Endothelial cell of umbilical vein (primary cell): ENCODE data around the gene SPG7. TPM values are rescaled to one million over a fixed set of nuclear protein-coding genes. Genes with fewer than 3 reads are reported as not detected.

ENCODE experiments used
- BruUV-seq: library from RNA; stranded (reverse); fragments of 400-500 nt; replicated peaks from 2 replicates; lab custom pipeline; 2021; lab: Mats Ljungman, UMichigan
- CTCF ChIA-PET: fragments of 300-600, 350-600 bp; sonication (Branson Sonifier 250); formaldehyde crosslinking; loops from one replicate; lab custom pipeline; 2021; ENCODE audit warnings: antibody characterized with exemption, inconsistent platforms; lab: Charles Lee
- POLR2A ChIA-PET: fragments of 300-600, 350-600 bp; sonication (Branson Sonifier 250); formaldehyde crosslinking; loops from one replicate; lab custom pipeline; 2021; ENCODE audit warnings: antibody characterized with exemption, inconsistent platforms; lab: Charles Lee
- DNase-seq: peaks from one replicate; pipeline ENCODE4 v3.0.0-alpha.2; 2011; ENCODE audit warnings: low read depth, low spot score
- FAIRE-seq: peaks from 2 replicates; lab custom pipeline; 2011; peaks lifted over from hg19 to GRCh38; lab: Jason Lieb, UNC
- H2AFZ ChIP-seq: 2 replicates; pipeline ENCODE4 v1.6.0; 2012; ENCODE audit warnings: low read depth, low read length, control low read depth, inconsistent platforms
- H3K27ac ChIP-seq: 2 replicates; pipeline ENCODE4 v1.5.1; 2011; ENCODE audit warnings: low read depth, mild to moderate bottlenecking, control low read depth, low read length, moderate library complexity; ENCODE audit not compliant: insufficient read depth
- H3K27me3 ChIP-seq, 2 experiments: 2 replicates each; pipeline versions ENCODE4 v1.6.0 to v1.6.1; 2011; ENCODE audit warnings: low read length in 2 of 2, mixed read lengths in 1 of 2; ENCODE audit not compliant: control insufficient read depth in 2 of 2, insufficient read depth in 2 of 2
- H3K36me3 ChIP-seq, 2 experiments: 2 replicates in 1 of 2; 3 replicates in 1 of 2; pipeline ENCODE4 v1.5.1; 2011; ENCODE audit warnings: low read length in 2 of 2, mild to moderate bottlenecking in 1 of 2, moderate library complexity in 1 of 2; ENCODE audit not compliant: control insufficient read depth in 2 of 2, insufficient read depth in 2 of 2; ENCODE audit errors: extremely low read depth in 1 of 2
- H3K4me1 ChIP-seq: 3 replicates; pipeline ENCODE4 v1.5.1; 2011; ENCODE audit warnings: mild to moderate bottlenecking, low read length; ENCODE audit not compliant: control insufficient read depth, insufficient read depth; ENCODE audit errors: extremely low read depth
- H3K4me2 ChIP-seq: 2 replicates; pipeline ENCODE4 v1.6.1; 2011; ENCODE audit warnings: low read length, control low read depth, mixed read lengths; ENCODE audit not compliant: insufficient read depth
- H3K4me3 ChIP-seq, 3 experiments: fragments of 200-600 bp in 1 of 3; sonication (generic), shearing (Covaris generic) in 1 of 3; replicated peaks in 1 of 3; 2 replicates each; pipeline ENCODE4 v1.5.1; 2011 to 2016; ENCODE audit warnings: control low read depth in 3 of 3, low read length in 3 of 3, mild to moderate bottlenecking in 2 of 3, inconsistent platforms in 1 of 3, low read depth in 1 of 3, moderate library complexity in 1 of 3; ENCODE audit not compliant: insufficient read depth in 1 of 3
- H3K79me2 ChIP-seq: 2 replicates; pipeline ENCODE4 v1.6.0; 2012; ENCODE audit warnings: low read length, inconsistent platforms; ENCODE audit not compliant: control insufficient read depth, insufficient read depth
- H3K9ac ChIP-seq: replicated peaks from 2 replicates; pipeline ENCODE3; 2011; ENCODE audit warnings: low read length, control low read depth; ENCODE audit not compliant: insufficient read depth; ENCODE audit errors: extremely low read depth
- H3K9me1 ChIP-seq: replicated peaks from 3 replicates; pipeline ENCODE4 v1.6.0; 2011; ENCODE audit warnings: mild to moderate bottlenecking, low read length; ENCODE audit not compliant: control insufficient read depth, insufficient read depth; ENCODE audit errors: extremely low read depth
- H3K9me3 ChIP-seq: replicated peaks from 2 replicates; pipeline ENCODE4 v1.5.1; 2012; ENCODE audit warnings: low read length, inconsistent platforms; ENCODE audit not compliant: control insufficient read depth, insufficient read depth
- H4K20me1 ChIP-seq: replicated peaks from 2 replicates; pipeline ENCODE3; 2011; ENCODE audit warnings: mild to moderate bottlenecking, low read length; ENCODE audit not compliant: control insufficient read depth, insufficient read depth; ENCODE audit errors: extremely low read depth
- CTCF ChIP-seq, 2 donors: IDR thresholded peaks; 1 replicate in 1 of 2; 2 replicates in 1 of 2; pipeline ENCODE4 v1.5.1; 2011; ENCODE audit warnings: low read length in 2 of 2, mild to moderate bottlenecking in 2 of 2, moderate library complexity in 2 of 2, control low read depth in 1 of 2, inconsistent platforms in 1 of 2, low read depth in 1 of 2; ENCODE audit not compliant: insufficient read depth in 1 of 2; ENCODE audit errors: extremely low read depth in 1 of 2
- MAX ChIP-seq: IDR thresholded peaks from 2 replicates; pipeline ENCODE4 v1.6.1; 2011; ENCODE audit not compliant: insufficient read depth, insufficient read length
- dilution Hi-C: fragments of 300-500 bp; cut with MboI; formaldehyde crosslinking; loops from one replicate; pipeline ENCODE4 v1.15.0; 2019; ENCODE audit warnings: low sequenced_read_pairs; ENCODE audit not compliant: extremely low pct_ligation_motif_present
- intact Hi-C: fragments of 100-400 bp; cut with micrococcal nuclease; formaldehyde crosslinking; loops from one replicate; pipeline ENCODE4 v1.10.0; 2022
- polyA plus RNA-seq, 4 experiments: library from polyadenylated mRNA; depleted of rRNA in 3 of 4; stranded (reverse) in 3 of 4; unstranded in 1 of 4; fragments of >200 nt; gene quantifications; 2 replicates each; pipeline versions ENCODE4 v1.2.1 to v1.2.3, GENCODE V29; 2011 to 2012; ENCODE audit warnings: missing spikeins in 1 of 4
- total RNA-seq: library from RNA; stranded (reverse); gene quantifications from 2 replicates; pipeline ENCODE4 v1.2.3, GENCODE V29; 2021

The SPG7 gene
- total and polyA plus RNA-seq, 2 donors (not counting 3 experiments of a cell fraction or from before 2014, with no cell fraction given): 90.2 to 146 TPM

DNA sequence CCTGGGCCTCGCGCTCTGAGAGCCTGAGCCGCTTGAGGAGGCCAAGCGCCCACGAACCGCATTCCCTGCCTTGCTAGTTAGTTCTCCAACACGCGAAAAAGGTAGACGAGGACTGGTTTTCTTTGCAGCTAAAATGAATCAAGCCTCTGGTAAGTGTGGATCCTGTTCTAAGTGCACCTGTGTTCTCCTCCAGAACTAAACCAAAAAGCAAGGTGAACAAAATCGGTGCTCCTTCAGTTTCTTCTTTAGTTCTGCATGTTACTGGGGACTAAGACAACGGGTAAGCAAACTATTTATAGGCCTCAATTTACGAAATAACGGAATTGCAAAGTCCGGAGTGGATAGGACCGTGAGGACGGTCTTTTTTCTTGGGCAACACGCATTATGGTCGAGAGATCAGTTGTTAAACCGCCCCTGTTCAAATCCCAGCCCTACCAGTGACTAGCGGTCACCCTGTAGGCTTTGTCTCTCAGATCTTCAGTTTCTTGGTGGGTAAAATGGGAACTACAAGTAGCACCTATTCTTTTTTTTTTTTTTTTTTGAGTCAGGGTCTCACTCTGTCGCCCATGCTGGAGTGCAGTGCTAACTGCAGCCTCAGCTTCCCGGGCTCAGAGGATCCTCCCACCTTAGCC is 16.8 kb upstream of the SPG7 start:
- no peak for DNase-seq

More for the DNA sequence above, 16.8 kb upstream of the SPG7 start:
- Histone ChIP-seq H4K20me1 (peaks cover 2% of the 10 kb centered on the region), H3K36me3 (peaks cover 0 to 2% of the 10 kb centered on the region in 2 experiments), H2AFZ (peak overlapping the region; percentile 51), H3K4me2 (peak overlapping the region; percentile 96), H3K27ac (peak overlapping the region; percentile 55), H3K4me1 (peaks cover 23% of the 10 kb centered on the region), H3K9me1 (no peaks in the 10 kb centered on the region), H3K9ac (peak overlapping the region; percentile 75), H3K79me2 (peaks cover 47% of the 10 kb centered on the region), H3K9me3 (no peaks in the 10 kb centered on the region), H3K27me3 (no peaks in the 10 kb centered on the region), H3K4me3 (peak overlapping the region; percentile 30 to 76 (median 69))
- dilution Hi-C loops: no loop called here
- BruUV-seq: TSS peak; percentile 67
- POLR2A ChIA-PET: interaction anchor here (0.6 kb wide), 1 partner anchor 10 kb away, joined by 6 read pairs; no protein-coding TSS in a partner anchor
- CTCF ChIA-PET: interaction anchor here (1.2 to 2.8 kb wide), 3 partner anchors 17 to 81 kb away, joined by 3 to 11 read pairs (median 5); partner anchors contain the start of gene SPG7
- intact Hi-C loops: loop anchor here (2.0 kb wide), 2 partner anchors 81 to 161 kb away; no protein-coding TSS in a partner anchor
- TF ChIP-seq CTCF (IDR thresholded peaks at IDR 0.05; ENCODE audit: extremely low read depth in 1 of 2, insufficient read depth in 1 of 2, low read depth in 1 of 2, low read length in 2 of 2): peak in 1 of 2 donors; percentile 10
- no peak for TF ChIP-seq MAX
- FAIRE-seq: peak; percentile 81
